Measurements from ENCODE around the gene TPPP.

TPPP gene

GRCh38 chr5:665541-665955 lies 27.6 kb downstream of the TPPP start:
- Histone ChIP-seq H3K4me1 (ENCODE audit: control insufficient read depth, insufficient read depth, low read length) (no peaks in the 10 kb centered on the region), H3K27ac (ENCODE audit: extremely low read depth, low read depth, low read length) (no peak overlapping the region), H3K9me3 (ENCODE audit: control insufficient read depth, insufficient read depth, low read depth, low read length) (no peaks in the 10 kb centered on the region), H3K4me3 (ENCODE audit: low read depth, low read length) (no peak overlapping the region), H3K36me3 (ENCODE audit: control insufficient read depth in 2 of 2, insufficient read depth in 1 of 2, low read length in 2 of 2) (peaks cover 0 to 74% of the 10 kb centered on the region in 2 experiments; a peak in 1 of 3 replicates)
- CTCF ChIA-PET = no interaction called here
- POLR2A ChIA-PET = no interaction called here
- TF ChIP-seq KLF10 (tag by site-specific recombination; IDR thresholded peaks at IDR 0.05) (peak; percentile 48; the same call in 1 of the 2 replicates), ZNF560 (tag by site-specific recombination; IDR thresholded peaks at IDR 0.05; ENCODE audit: borderline replicate concordance) (no peak), KLF1 (tag by site-specific recombination; IDR thresholded peaks at IDR 0.05) (peak; percentile 96), SP2 (tag by site-specific recombination; IDR thresholded peaks at IDR 0.05) (no peak), ZNF555 (tag by site-specific recombination; conservative IDR thresholded peaks at IDR 0.05) (no peak), GFI1B (tag by site-specific recombination; IDR thresholded peaks at IDR 0.05) (no peak), ZNF341 (tag by site-specific recombination; IDR thresholded peaks at IDR 0.05; ENCODE audit: low read depth) (no peak), IKZF3 (tag by site-specific recombination; IDR thresholded peaks at IDR 0.05) (no peak), ZNF280D (tag by site-specific recombination; IDR thresholded peaks at IDR 0.05) (no peak), KLF9 (tag by site-specific recombination; IDR thresholded peaks at IDR 0.05; ENCODE audit: low read depth) (peak; percentile 93), PRDM1 (tag by site-specific recombination; IDR thresholded peaks at IDR 0.05) (no peak), KLF8 (tag by site-specific recombination; IDR thresholded peaks at IDR 0.05) (peak; percentile 99), GLIS2 (tag by site-specific recombination; IDR thresholded peaks at IDR 0.05) (peak; percentile 27; the same call in 1 of the 2 replicates), HOXC10 (CRISPR knock-in tag; IDR thresholded peaks at IDR 0.05) (no peak), ZFP69B (tag by site-specific recombination; IDR thresholded peaks at IDR 0.05) (no peak), KLF7 (tag by site-specific recombination; IDR thresholded peaks at IDR 0.05; ENCODE audit: borderline replicate concordance) (no peak)
- TF ChIP-seq, protein P1, sequence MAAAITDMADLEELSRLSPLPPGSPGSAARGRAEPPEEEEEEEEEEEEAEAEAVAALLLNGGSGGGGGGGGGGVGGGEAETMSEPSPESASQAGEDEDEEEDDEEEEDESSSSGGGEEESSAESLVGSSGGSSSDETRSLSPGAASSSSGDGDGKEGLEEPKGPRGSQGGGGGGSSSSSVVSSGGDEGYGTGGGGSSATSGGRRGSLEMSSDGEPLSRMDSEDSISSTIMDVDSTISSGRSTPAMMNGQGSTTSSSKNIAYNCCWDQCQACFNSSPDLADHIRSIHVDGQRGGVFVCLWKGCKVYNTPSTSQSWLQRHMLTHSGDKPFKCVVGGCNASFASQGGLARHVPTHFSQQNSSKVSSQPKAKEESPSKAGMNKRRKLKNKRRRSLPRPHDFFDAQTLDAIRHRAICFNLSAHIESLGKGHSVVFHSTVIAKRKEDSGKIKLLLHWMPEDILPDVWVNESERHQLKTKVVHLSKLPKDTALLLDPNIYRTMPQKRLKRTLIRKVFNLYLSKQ (tag by site-specific recombination; IDR thresholded peaks at IDR 0.05; ENCODE audit: borderline replicate concordance) = no peak

GRCh38 chr5:664994-665360 lies 28.2 kb downstream of the TPPP start:
- CTCF ChIA-PET = no interaction called here
- H3K27ac ChIP-seq (ENCODE audit: extremely low read depth, low read depth, low read length) = no peak overlapping the region
- POLR2A ChIA-PET = no interaction called here
- H3K9me3 ChIP-seq (ENCODE audit: control insufficient read depth, insufficient read depth, low read depth, low read length) = no peaks in the 10 kb centered on the region
- H3K36me3 ChIP-seq (ENCODE audit: control insufficient read depth in 2 of 2, insufficient read depth in 1 of 2, low read length in 2 of 2) = peaks cover 0 to 80% of the 10 kb centered on the region in 2 experiments; a peak in 1 of 3 replicates
- no peak overlapping the region for H3K4me3 ChIP-seq (ENCODE audit: low read depth, low read length)
- no peak for TF ChIP-seq ZNF692 (tag by site-specific recombination; IDR thresholded peaks at IDR 0.05)
- no peak for TF ChIP-seq ZNF473 (tag by site-specific recombination; IDR thresholded peaks at IDR 0.05)
- H3K4me1 ChIP-seq (ENCODE audit: control insufficient read depth, insufficient read depth, low read length) = no peaks in the 10 kb centered on the region

All from HEK293 (cell line).